Jurkat, Clone E6-1 (cell line): ENCODE data around the gene USP14.

ENCODE experiments used
- DNase-seq: peaks from one replicate; pipeline ENCODE4 v3.0.0-alpha.2; 2011; ENCODE audit warnings: low read depth, low spot score
- H3K4me3 ChIP-seq: 2 replicates; pipeline ENCODE4 v1.5.1; 2011; ENCODE audit warnings: mild to moderate bottlenecking, low read length, control low read depth, moderate library complexity

Gene USP14

GRCh38 chr18:156514-157230 lies 1.7 kb upstream of the USP14 start:
- H3K4me3 ChIP-seq = no peak overlapping the region

GRCh38 chr18:159037-159652 lies 788 bp downstream of the USP14 start:
- DNase-seq = no peak

More at GRCh38 chr18:156514-157230, 1.7 kb upstream of the USP14 start:
- no peak for DNase-seq

GRCh38 chr18:159933-160332 lies 1.6 kb downstream of the USP14 start:
- DNase-seq = no peak
- peak overlapping the region; percentile 75 for H3K4me3 ChIP-seq

More at GRCh38 chr18:159037-159652, 788 bp downstream of the USP14 start:
- peak overlapping the region; percentile 75 for H3K4me3 ChIP-seq

GRCh38 chr18:160831-161570 lies 2.6 kb downstream of the USP14 start:
- DNase-seq = no peak
- H3K4me3 ChIP-seq = no peak overlapping the region

GRCh38 chr18:172361-172760 lies 14.0 kb downstream of the USP14 start:
- H3K4me3 ChIP-seq = no peak overlapping the region
- no peak for DNase-seq

DNA sequence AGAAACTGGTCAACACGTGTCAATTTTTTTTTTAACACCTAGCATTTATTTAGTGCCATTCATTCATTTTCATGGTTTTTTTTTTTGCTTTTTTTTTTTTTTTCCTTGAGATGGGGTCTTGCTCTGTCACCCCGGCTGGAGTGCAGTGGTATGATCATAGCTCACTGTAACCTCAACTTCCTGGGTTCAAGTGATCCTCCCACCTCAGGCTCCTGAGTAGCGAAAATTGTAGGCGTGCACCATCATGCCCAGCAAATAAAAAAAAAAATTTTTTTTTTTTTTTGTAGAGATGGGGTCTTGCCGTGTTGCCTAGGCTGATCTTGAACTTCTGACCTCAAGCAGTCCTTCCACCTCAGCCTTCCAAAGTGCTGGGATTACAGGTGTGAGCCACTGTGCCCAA lies 21.1 kb downstream of the USP14 start:
- DNase-seq = peak; percentile 42
- H3K4me3 ChIP-seq = no peak overlapping the region

GRCh38 chr18:181711-182110 lies 23.4 kb downstream of the USP14 start:
- H3K4me3 ChIP-seq = no peak overlapping the region
- DNase-seq = no peak

GRCh38 chr18:183769-184168 lies 25.4 kb downstream of the USP14 start:
- H3K4me3 ChIP-seq = no peak overlapping the region
- no peak for DNase-seq

DNA sequence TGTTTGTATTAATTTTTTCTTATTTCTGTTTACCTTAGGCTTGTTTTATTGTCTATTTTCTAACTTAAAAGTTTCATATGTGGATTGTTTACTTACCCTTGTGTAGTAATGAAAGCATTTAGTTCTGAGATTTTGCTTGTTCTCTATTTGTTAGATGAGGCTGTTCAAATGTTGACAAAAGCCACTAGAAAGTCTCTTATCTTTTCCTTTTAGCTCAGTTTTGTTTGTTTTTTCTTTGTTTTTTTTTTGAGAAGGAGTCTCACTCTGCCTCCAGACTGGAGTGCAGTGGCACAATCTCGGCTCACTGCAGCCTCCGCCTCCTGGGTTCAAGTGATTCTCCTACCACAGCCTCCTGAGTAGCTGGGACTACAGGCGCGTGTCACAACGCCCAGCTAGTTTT lies 30.9 kb downstream of the USP14 start:
- no peak for DNase-seq
- no peak overlapping the region for H3K4me3 ChIP-seq

GRCh38 chr18:191725-192124 lies 33.4 kb downstream of the USP14 start:
- H3K4me3 ChIP-seq = no peak overlapping the region
- no peak for DNase-seq

DNA sequence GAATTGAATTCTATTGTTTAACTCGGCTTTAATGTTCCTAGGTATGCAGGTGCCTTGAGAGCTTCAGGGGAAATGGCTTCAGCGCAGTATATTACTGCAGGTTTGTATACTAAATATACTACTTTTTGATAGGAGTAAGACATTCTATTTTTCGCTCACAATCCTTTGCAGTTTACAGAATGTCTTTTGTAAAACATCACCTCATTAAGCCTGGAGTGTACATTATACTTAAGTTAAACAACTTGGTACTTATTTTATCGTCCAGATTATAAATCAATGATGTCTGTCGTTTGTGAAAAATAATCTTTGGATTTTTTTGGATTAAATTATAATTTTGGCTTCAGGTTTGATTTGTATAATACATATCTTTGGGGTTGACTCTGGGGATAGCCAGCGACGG lies 34.4 kb downstream of the USP14 start:
- no peak for DNase-seq
- H3K4me3 ChIP-seq = no peak overlapping the region

- no peak for DNase-seq
- H3K4me3 ChIP-seq = no peak overlapping the region
Measured at GRCh38 chr18:195651-196050, 37.3 kb downstream of the USP14 start.

DNA sequence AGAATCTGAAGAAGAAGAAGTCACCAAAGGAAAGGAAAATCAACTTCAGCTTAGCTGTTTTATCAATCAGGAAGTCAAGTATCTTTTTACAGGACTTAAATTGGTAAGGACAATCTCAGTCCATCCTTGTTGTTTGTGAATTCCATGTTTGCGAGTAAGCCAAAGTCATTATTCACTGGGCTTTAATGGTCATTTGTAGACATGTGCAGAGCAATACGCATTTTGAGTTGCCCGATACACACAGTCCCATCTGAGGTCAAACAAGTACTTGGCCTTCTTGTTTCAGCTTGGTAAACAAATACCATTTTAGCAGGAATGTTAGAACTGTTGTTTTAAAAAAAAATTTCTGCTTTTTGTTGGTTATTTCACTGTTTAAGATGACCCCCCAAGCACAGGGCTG lies 40.9 kb downstream of the USP14 start:
- DNase-seq = no peak
- H3K4me3 ChIP-seq = no peak overlapping the region

GRCh38 chr18:199768-200167 lies 41.4 kb downstream of the USP14 start:
- H3K4me3 ChIP-seq = no peak overlapping the region
- DNase-seq = no peak

DNA sequence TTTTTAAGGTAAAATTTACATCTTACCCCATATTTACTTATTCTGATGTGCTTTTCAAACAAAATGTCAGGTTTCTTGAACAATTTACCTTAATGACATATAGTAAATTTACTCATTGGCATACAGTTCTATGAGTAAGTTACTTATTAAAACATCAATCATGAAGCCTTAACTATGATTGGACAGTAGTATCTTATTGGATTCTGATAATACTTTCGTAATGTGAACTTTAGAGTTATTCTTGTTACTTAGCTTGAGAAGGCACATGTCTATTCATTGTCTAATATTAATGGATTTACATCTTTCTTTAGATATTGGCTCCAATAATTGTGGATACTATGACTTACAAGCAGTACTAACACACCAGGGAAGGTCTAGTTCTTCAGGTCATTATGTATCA lies 51.7 kb downstream of the USP14 start:
- DNase-seq = no peak
- H3K4me3 ChIP-seq = no peak overlapping the region

- DNase-seq = no peak
- no peak overlapping the region for H3K4me3 ChIP-seq
Measured at GRCh38 chr18:210733-211132, 52.4 kb downstream of the USP14 start.

GRCh38 chr18:211582-211981 lies 53.2 kb downstream of the USP14 start:
- no peak for DNase-seq
- H3K4me3 ChIP-seq = no peak overlapping the region

- no peak overlapping the region for H3K4me3 ChIP-seq
- no peak for DNase-seq
Measured at GRCh38 chr18:212780-213179, 54.4 kb downstream of the USP14 start.

DNA sequence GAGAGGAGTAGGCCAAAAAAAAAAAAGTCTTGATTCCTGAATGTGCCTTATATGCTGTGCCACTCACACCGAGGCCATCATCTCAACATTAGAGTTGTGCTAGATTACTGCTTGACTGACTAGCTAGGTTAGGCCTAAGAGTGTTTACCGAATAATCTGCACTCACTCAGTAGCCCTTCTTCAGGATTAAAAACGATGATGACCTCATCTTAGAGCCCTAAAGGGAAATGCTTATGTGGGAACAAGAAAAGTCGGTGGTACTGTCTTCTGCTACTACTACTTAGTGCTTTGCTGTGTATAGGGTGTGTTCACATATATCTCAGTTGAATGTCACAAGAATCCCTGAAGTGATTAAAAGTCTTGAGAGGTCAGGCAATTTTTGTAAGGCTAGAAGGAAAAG lies 55.1 kb downstream of the USP14 start:
- no peak for DNase-seq
- no peak overlapping the region for H3K4me3 ChIP-seq

GRCh38 chr18:213966-214365 lies 55.6 kb downstream of the USP14 start:
- H3K4me3 ChIP-seq = no peak overlapping the region
- DNase-seq = no peak
